Middle frontal gyrus (tissue), 1 donor: ENCODE measurements around the gene RHOB.
"Not testable (repeated sequence)": the region's sequence is repeated elsewhere in the genome, so short reads cannot be mapped to it uniquely, and the experiment has no call there.

ENCODE experiments used
- DNase-seq: peaks from one replicate; pipeline ENCODE4 v3.0.0-alpha.2; 2015; ENCODE audit warnings: low spot score; ENCODE audit errors: extremely low spot score

Gene RHOB

DNA sequence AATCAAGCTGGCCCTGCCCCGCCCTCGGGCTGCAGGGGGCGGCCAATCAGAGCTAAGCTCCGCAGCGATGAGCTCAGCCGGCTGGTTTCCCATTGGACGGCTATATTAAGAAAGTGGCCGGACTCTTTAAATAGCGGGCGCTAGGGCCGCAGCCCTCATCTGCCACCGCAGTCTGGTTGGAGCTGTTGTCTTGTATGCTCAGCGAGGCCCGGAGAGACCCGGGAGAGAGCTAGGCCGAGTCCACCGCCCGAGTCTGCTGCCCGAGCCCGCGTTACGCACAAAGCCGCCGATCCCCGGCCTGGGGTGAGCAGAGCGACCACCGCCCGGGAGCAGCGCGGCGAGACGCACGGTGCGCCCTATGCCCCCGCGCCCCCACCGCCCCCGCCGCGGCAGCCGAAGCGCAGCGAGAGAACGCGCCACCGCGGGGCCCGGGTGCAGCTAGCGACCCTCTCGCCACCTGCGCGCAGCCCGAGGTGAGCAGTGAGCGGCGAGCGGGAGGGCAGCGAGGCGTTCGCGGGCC, at the start of gene RHOB:
TSS of gene RHOB (plus strand) at position 158 of the 520 bp plus-strand sequence. CDS start 392 bp downstream, outside the sequence.
- peak; percentile 99 for DNase-seq

DNA sequence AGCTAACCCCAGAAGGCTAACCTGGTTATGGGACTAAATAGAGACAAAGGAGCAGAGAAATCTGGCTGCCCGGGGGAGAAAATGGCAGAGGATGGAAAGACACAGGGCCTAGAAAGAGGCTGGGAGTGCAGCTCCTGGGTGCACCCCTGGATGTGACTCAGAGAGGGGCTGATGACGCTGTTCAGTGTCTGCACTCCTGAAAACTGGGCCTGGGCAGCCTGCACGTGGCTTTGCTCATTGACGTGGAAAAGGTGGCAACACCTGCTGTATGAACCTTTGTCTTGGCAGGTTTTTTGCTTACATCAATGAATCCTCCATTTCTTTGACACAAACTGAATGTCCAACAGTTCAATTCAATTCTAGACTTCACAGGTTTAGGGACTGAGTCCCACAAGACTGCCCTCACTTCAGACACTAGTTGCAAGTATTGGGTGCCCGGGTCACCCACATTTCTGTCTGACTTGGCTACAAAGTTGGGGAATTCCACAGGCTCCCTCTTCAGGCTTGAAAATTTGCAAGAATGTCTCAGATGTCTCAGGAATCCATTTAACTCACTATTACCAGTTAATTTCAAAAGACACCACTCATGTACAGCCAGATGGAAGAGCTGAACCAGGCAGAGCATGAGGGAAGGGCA, 48.9 kb upstream of the RHOB start:
- no peak for DNase-seq

DNA sequence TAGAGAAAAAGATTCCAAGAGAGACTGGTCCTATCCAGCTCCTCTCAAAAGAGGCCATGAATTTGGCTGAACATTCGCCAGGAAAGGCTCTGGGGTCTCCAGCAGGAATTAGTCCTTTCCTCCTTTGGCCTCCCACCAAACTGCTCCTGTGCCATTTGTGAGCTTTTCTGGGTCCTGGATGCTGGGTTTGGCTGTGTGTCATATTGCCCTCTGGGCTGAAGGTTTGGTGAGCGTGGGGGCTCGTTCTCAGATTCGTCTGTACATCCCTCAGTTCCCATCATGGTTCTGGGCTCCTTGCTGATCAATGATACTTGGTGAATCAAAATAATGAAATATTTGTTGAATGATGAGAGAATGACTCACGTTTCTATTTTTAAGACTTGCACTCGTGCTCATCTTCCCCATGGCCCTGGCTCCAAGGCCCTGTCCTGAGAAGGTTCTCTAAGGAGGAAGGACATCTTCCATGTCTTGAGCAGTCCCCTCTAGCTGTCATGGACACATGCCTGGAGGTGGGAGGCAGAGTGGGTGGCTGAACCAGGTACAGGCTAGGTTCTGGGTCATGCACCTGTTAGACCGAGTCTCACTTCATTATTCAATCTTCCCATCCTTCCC, 47.8 kb upstream of the RHOB start:
- no peak for DNase-seq

DNA sequence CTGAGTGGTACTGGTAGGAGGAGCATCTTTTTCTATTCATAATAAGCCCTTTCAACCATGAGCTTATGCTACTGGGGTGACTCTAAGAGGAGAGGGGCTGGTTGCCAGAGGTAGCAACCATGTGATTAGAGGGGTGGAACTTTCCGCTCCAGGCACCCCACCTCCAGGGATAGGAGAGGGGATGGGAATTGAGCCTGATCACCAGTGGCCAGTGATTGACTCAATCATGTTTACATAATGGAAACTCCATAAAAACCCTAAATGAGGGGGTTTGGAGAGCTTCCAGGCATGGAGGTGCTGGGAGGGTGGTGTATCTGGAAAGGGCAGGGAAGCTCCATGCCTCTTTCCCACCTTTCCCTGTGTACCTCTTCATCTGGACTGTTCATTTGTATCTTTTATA, 46.6 kb upstream of the RHOB start:
- no peak for DNase-seq

DNA sequence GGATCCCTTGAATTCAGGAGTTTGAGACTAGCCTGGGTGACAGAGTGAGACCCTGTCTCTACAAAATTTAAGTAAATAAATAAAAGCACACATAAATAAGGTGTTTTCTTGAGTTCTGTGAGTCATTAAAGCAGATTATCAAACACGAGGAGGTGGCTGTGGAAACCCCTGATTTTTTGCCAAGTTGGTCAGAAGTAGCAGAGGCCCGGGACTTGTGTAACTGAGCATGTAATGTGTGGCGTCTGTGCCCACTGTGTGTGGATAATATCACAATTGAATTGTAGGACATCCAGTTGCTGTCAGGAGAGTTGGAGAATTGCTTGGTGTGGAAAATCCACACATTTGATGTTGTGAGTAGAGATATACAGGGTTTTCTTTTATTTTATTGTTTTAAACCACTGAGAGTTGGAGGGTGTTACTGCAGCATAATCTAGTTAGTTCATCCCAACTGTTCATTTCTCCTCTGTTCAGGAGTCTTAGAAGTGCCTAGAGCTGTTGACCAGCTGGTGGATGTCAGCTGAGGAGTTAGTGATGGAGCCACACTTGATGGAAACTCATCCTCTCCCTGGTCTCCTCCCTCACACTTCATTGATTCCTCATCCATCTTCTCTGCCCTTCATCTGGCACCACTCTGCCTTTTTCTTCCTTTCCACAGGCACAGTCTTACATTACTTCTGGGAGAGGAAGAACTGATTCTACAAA, 45.9 kb upstream of the RHOB start:
- DNase-seq = no peak

DNA sequence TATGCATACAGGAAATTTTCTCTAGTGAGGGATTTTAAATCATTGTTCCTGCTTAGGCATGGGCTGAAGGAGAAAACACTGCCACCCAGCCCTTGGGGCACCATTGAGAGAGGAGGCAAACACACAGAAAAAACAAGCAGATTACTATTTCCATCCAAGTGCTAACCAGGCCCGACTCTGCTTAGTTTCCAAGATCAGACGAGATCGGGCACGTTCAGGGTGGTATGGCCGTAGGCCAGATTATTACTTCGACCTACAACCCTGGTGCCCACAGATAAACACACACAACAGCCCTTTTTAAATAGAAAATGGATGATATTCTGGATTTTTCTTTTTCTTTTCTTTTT, 45.4 kb upstream of the RHOB start:
- no peak for DNase-seq

DNA sequence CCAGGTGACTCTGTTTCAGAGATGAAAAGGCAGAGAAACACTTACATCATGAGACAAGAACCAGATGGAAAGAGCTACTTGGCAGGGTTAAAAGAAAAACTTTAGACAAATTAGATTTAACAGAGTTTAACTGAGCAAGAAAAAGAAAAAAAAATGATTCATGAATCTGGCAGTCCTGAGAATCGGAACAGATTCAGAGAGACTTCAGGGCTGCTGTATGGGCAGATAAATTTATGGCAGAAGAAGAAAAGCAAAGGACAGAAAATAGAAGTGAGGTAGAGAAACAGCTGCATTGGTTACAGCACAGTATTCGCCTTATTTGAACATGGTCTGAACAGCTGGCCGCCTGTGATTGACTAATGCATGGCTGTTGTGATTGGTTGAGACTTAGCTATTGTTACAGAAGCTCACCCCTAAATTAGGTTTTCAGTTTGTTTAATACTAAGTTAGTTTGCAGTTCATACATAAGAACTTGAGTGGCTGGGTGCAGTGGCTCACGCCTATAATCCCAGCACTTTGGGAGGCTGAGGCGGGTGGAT, 43.0 kb upstream of the RHOB start:
- DNase-seq = no peak

DNA sequence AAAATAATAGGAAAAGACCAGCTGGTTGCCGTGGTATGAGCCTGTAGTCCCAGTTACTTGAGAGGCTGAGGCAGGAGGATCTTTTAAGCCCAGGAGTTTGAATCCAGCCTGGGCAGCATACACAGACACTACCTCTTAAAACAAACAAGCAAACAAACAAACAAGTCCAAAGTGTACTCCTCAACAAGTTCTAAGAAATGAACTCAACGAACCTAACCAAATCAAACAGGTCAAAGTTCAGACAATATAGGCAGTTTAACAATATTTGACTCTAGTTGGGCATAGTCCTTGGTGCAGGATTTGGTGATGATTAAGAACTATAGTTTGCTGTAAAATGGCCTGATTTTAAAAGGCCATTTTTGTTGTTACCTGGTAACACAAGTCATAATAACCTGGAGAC, 41.9 kb upstream of the RHOB start:
- no peak for DNase-seq

DNA sequence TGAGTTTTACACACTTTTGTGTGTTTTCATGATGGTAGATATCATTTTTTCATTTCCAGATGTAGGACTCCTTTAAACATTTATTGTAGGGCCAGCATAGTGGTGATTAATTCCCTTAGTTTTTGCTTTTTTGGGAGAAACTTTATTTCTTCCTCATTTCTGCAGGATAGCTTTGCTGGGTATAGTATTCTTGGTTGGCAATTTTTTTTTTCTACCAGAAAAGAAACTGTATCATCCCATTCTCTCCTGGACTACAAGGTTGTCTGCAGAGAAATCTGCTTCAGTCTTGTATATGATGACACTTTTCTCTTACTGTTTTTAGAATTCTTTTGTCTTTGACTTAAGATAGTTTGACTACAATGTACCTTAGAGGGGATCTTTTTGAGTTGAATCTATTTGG, 37.8 kb upstream of the RHOB start:
- DNase-seq = no peak

DNA sequence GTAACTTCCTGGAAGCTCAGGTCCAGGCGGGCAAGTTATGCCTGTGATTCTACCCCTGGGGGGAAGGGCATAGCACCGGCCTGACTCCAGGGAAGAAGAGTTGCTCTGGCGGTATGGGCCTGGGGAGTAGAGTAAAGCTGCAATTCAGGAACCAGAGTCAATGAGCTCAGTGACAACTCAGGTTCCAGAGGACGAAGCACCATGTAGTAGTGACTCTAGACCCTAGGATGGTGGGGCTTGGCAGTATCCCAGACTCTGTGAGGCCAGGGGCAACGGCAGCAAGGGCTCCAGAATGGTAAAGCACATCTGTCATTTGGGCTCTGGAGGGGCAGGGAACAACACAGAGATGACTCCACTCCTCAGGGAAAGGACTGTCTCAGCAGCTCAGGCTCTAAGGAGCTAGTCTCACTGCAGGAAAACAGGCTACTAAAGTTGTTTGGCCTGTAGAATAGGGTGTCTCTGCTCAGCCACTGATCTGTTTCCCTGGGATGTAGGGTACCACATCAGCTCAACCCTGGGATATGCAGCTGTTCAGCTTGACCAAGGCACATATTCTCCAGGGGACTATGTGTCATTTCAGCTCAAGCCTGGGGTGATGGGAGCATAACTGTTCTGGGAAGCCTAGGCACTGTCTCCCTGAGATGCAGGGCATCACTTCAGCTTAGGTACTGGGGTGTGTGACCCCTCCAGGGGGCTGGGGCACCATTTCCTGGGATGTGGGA, 36.2 kb upstream of the RHOB start:
- no peak for DNase-seq

DNA sequence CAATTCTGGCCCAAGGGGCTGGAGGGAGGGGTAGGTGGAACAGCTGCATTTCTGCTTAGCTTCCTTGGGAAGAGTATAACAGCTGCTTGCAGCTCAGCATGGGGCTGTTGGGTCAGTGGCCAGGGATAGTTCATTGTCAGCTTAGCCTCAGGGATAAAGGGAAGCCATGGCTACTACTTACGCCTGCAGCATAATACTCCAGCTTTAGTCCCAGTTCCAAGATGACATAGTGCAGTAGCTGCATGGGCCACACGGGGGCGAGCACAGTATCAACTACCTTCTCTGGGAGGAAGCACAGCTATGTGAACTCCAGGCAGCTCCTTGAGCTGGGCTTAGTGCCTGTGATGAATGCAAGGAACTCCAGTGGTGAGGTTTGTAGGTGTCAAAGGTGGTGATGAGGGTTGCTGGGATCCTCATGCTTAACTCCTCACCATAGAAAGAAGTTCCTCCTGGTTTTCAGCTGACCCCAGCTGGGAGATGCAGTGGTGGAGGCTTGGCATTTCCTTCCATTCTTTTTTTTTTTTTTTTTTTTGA, 35.4 kb upstream of the RHOB start:
- DNase-seq = no peak

DNA sequence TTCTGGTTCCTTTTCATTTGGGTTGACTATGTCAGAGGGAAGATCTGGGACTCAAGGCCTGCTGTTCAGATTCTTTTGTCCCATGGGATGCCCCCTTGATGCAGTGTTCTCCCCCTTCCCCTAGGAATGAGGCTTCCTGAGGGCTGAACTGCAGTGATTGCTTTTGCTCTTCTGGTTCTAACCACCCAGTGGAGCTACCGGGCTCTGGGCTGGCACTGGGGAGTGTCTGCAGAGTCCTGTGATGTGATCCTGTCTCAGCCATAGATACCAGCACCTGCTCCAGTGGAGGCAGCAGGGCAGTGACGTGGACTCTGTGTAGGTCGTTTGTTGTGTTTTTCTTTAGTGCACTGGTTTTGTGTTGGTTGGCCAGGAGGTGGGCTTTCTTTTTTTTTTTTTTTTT, 32.1 kb upstream of the RHOB start:
- DNase-seq = no peak

DNA sequence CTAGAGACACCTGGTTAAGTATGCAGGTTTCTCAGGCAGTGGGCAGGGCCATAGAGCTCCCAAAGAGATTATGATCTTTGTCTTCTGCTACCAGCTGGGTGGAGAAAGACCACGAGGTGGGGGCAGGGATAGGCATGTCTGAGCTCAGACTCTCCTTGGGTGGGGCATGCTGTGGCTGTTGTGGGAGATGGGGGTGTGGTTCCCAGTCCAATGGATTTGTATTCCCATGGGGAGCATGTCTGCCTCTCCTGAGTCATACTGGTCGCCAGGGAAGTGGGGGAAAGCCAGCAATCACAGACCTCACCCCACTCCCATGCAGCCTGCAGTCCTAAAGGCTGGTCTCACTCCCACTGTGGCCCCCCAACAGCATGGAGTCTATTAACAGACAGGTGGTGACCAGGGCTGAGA, 31.4 kb upstream of the RHOB start:
- DNase-seq = no peak

DNA sequence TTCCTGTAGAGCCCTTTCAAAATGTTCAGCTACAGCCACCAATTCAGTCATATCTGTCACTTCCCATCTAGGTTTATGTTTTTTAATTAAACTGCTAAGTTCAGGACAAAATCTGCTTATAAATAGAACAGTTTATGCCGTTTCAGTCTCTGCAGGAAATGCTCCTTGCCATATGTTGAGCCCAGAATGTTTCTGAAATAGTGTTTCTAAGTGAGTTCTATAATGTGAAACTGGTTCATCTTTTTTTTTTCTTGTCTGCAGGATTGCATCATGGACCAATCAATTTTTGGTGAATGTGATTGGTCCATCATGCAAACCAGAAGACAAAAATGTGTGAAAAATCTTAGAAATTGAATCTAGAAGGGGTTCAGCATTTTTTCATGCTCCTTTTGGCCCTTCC, 30.2 kb upstream of the RHOB start:
- DNase-seq = no peak

DNA sequence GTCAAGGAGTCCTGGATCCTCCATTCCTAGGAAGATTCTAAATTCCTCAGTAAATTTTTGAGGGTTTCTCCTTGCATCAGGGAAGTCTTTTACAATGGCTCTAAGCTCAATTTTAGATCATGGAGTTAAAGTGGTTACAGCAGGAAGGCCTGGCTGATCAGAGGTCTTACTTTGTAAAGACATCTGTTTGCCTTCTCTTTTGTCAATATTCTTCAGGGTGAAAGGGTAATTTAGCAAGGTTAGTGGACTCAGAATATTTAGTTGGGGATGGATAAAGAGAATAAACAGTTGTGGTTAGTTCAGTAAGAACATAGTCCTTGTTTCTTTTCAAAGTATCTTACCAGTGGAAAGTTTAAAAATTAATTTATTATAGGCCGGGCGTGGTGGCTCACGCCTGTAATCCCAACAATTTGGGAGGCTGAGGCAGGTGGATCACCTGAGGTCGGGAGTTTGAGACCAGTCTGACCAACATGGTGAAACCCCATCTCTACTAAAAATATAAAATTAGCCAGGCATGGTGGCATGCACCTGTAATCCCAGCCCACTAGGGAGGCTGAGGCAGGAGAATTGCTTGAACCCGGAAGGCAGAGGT, 29.5 kb upstream of the RHOB start:
- not testable (repeated sequence) for DNase-seq

DNA sequence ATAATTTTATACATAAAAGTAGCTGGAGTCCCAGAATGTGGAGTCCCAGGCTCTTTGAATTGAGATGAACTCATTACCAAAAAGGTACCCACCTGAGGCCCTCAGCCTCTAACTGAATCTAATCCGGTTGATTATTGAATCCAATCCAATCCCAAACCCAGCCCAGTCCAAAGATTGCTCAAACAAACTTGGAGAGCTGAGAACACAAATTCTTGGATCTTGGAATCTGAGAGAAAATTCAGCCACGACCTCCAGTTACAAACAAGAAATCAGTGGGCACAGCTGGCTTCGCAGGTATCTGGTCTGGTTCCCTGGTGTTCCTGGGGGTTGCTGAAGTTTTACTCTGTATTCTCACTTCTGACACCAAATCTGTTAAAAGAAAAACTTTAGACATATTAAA, 28.4 kb upstream of the RHOB start:
- no peak for DNase-seq

DNA sequence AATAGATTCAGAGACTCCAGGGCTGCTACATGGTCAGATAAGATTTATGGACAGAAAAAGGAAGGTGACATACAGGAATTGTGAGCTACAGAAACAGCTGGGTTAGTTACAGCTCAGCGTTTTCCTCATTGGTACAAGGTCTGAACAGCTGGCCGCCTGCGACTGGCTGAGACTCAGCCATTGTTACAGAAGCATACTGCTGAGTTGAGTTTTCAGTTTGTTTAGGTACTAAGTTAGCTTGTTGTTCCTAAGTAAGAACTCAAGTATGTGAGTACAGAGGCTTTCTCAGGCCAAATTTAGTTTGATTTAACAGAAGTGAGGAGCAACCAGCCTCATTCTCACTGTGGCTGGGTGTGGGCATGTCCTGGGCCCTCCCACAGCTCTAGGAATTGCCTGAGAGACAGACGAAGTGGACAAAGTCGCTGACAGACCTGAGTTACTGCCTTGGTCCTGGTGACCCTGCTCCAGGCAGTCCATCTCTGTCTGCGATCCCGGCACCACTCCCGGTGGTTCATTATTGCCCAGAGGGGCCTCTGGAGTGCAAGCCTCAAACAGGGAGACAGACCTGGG, 27.8 kb upstream of the RHOB start:
- no peak for DNase-seq

DNA sequence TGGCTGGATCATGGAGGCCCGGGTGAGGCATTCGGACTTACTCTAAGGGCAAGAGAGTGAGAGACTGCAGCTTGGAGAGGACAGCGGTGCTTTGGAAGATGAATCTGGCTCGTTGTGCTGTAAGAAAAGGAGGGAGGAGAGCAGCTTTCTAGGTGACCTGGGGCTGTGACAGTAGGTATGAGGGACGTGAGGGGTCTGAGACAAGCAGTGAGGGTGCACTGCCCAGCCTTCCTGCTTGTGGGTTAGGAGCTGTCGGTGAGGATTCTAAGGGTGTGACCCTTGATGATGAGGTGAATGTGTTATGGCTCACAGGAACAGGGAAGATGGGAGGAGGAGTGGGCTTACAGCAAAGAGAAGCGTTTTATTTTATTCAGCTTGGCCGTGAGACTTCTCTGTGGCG, 27.1 kb upstream of the RHOB start:
- no peak for DNase-seq

DNA sequence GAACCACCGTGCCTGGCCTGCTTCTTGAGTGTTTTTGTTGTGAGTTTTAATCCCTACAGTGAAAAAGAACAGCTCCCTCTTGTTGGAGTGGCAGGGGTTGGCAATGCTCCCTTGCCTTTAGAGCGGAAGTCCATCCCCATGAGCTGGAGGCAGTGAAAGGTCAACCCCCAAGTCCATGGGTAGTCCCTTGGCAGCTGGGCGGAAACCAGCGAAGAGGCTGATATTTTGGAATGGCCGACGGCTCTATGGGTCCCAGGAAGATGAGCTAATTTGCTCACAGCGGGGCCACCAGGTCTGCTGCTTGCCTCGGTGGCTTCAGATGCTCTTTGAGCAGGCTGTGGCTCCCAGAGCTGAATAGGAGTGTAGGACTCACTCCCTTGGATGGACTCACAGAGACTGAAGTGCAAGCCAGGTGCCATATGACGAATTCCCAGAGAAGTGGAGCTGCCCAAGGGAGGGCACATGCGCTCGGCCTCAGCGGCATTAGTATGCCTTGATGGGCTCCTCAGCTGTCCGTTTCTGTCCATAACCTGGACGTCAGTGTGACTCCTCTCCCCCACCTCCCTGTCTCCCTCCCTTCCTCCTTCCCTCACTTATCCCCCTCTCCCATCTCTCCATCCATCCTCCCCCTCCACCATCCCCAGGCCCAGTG, 25.4 kb upstream of the RHOB start:
- no peak for DNase-seq

DNA sequence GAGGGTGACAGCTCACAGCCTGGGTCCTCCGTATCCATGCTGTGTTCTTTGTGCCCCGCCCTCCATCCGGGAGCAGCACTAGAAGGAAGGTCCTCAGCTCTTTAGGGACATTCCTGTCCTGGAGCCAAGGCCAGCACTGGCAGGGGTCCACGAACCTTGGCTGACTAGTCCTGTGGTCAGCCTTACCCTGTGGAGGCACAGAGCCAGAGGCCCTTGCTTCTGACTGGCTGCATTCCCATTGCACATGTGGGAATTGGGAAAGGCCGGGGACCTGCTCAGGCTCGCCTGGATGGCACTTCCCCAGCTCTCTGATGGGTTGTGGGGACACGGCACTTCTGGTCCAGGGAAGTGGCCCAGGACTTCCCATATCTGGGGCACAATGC, 24.9 kb upstream of the RHOB start:
- DNase-seq = no peak
